Measurements from ENCODE around the gene FAM81A.

- TF ChIP-seq TARDBP (IDR thresholded peaks at IDR 0.05) (no peak), FOXO4 (CRISPR knock-in tag; IDR thresholded peaks at IDR 0.05) (no peak), CTCF (IDR thresholded peaks at IDR 0.05 in 2 of 3, conservative IDR thresholded peaks at IDR 0.05 in 1 of 3; ENCODE audit: insufficient read depth in 2 of 3, low read depth in 1 of 3, low read length in 3 of 3) (no peak), DPF2 (IDR thresholded peaks at IDR 0.05) (no peak), FOS (IDR thresholded peaks at IDR 0.05; ENCODE audit: extremely low read depth, insufficient read length) (no peak), FOXP4 (CRISPR knock-in tag; IDR thresholded peaks at IDR 0.05; ENCODE audit: borderline replicate concordance) (no peak), SREBF2 (CRISPR knock-in tag; IDR thresholded peaks at IDR 0.05) (no peak), ARID2 (IDR thresholded peaks at IDR 0.05) (no peak), GABPB1 (CRISPR knock-in tag; IDR thresholded peaks at IDR 0.05) (no peak), EZH2 (IDR thresholded peaks at IDR 0.05; ENCODE audit: borderline replicate concordance, low read depth, low read length) (no peak), DACH1 (IDR thresholded peaks at IDR 0.05; ENCODE audit: partially characterized antibody) (no peak), DEAF1 (CRISPR knock-in tag; IDR thresholded peaks at IDR 0.05) (no peak), BDP1 (IDR thresholded peaks at IDR 0.05; ENCODE audit: insufficient read depth, insufficient read length) (no peak), THAP7 (CRISPR knock-in tag; IDR thresholded peaks at IDR 0.05) (no peak)
These were observed 49.3 kb upstream of the FAM81A start for GRCh38 chr15:59388670-59389069.

Measured in K562 (cell line).